Right lobe of liver (tissue), 4 donors: ENCODE data around the gene TNFRSF4.

Experiments used
- POLR2A ChIP-seq: fragments of 450-650 bp; IDR thresholded peaks from one replicate; pipeline ENCODE4 v1.6.1; 2017; ENCODE audit warnings: antibody characterized with exemption, mild to moderate bottlenecking
- TF ChIP-seq, protein P1 (sequence below), 4 donors: fragments of 200-600 bp in 3 of 4; fragments of 450-650 bp in 1 of 4; IDR thresholded peaks; one replicate each; pipeline versions ENCODE4 v1.5.1 to v1.8.0; 2016 to 2022; ENCODE audit warnings: antibody characterized with exemption in 4 of 4, mild to moderate bottlenecking in 2 of 4
- donor health status: DM: no; HTN: no; CAD: no.
- donor health status: DM: no; HTN: no; CAD: no.
- donor health status: DM: no; HTN: yes; CAD: no.

DNA sequence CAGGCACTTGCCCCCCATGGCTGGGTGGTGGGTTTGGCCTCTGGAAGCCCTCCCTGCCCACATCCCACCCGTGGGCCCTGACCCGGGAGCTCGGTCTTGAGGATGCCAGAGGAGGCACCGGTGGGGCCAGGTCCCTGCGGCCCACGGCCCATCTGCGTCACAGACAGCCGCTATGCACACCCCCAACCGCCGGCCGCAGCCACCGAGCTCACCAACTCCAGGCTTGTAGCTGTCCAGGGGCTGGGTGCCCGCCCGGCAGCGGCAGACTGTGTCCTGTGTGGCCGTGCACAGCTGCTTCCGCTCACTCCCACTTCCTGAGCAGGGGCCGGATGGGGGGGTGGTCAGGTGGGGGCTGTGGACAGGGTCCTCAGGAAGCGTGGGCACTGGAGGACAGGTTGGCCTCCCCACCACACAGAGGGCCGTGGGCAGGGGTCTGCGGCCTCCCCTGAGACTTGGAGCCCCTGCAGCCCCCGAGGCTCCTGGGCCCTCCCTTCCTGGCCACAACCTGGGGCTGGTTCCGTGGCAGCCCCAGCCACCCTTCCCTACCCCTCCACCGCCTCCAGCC, 1.1 kb downstream of the TNFRSF4 start:
- TF ChIP-seq, protein P1, sequence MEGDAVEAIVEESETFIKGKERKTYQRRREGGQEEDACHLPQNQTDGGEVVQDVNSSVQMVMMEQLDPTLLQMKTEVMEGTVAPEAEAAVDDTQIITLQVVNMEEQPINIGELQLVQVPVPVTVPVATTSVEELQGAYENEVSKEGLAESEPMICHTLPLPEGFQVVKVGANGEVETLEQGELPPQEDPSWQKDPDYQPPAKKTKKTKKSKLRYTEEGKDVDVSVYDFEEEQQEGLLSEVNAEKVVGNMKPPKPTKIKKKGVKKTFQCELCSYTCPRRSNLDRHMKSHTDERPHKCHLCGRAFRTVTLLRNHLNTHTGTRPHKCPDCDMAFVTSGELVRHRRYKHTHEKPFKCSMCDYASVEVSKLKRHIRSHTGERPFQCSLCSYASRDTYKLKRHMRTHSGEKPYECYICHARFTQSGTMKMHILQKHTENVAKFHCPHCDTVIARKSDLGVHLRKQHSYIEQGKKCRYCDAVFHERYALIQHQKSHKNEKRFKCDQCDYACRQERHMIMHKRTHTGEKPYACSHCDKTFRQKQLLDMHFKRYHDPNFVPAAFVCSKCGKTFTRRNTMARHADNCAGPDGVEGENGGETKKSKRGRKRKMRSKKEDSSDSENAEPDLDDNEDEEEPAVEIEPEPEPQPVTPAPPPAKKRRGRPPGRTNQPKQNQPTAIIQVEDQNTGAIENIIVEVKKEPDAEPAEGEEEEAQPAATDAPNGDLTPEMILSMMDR (IDR thresholded peaks at IDR 0.05) = no peak
- TF ChIP-seq POLR2A = no peak
